Measurements from ENCODE around the gene ARFGEF2.

GRCh38 chr20:48932375-48932941 lies 10.9 kb downstream of the ARFGEF2 start:
- no peak for TF ChIP-seq CTCF (conservative IDR thresholded peaks at IDR 0.05; ENCODE audit: low read length)
- TF ChIP-seq EZH2phosphoT487 (IDR thresholded peaks at IDR 0.05; ENCODE audit: borderline replicate concordance), result no peak

Measured in Loucy (cell line).